GM12872 (cell line): ENCODE measurements around the gene INO80.

Experiments
- CTCF ChIP-seq: IDR thresholded peaks from 3 replicates; pipeline ENCODE4 v1.5.1; 2011; ENCODE audit warnings: low read depth, mild to moderate bottlenecking, low read length, moderate library complexity; ENCODE audit not compliant: insufficient read depth

Gene INO80

GRCh38 chr15:41039121-41039520, 77.0 kb downstream of the INO80 start:
- no peak for TF ChIP-seq CTCF

GRCh38 chr15:41032079-41032328, 84.1 kb downstream of the INO80 start:
- no peak for TF ChIP-seq CTCF

GRCh38 chr15:41031232-41032078, 84.6 kb downstream of the INO80 start:
- TF ChIP-seq CTCF = no peak

- TF ChIP-seq CTCF = no peak
These were observed 87.2 kb downstream of the INO80 start for GRCh38 chr15:41028853-41029252.

- TF ChIP-seq CTCF = no peak
These were observed 90.7 kb downstream of the INO80 start for GRCh38 chr15:41025393-41025792.

- no peak for TF ChIP-seq CTCF
These were observed 91.2 kb downstream of the INO80 start for GRCh38 chr15:41024885-41025284.

- TF ChIP-seq CTCF = no peak
These were observed 91.9 kb downstream of the INO80 start for GRCh38 chr15:41024131-41024530.
